SH-SY5Y (cell line): ENCODE measurements around the gene EPB41L4B.

ENCODE experiments used
- GATA2 ChIP-seq: IDR thresholded peaks from 2 replicates; pipeline ENCODE4 v1.6.1; 2011; ENCODE audit warnings: mild to moderate bottlenecking, low read depth, low read length
- GATA3 ChIP-seq: IDR thresholded peaks from 2 replicates; pipeline ENCODE4 v1.6.1; 2011; ENCODE audit warnings: low read depth, mild to moderate bottlenecking, low read length, moderate library complexity

GRCh38 chr9:109325089-109325488 is 4.2 kb upstream of the EPB41L4B start:
- no peak for TF ChIP-seq GATA3
- no peak for TF ChIP-seq GATA2
